Activated CD4-positive, alpha-beta T cell treated with anti-CD3 and anti-CD28 coated beads, Interleukin-2, amount 10 ng/mL, durations not matched to agents 7 days and 5 days (primary cell): ENCODE measurements around the gene HBZ. TPM values are rescaled to one million over a fixed set of nuclear protein-coding genes. Genes with fewer than 3 reads are reported as not detected.

Source experiments
- CTCF ChIA-PET: fragments of 350-600 bp; sonication (Branson Sonifier 250); formaldehyde crosslinking; loops from one replicate; lab custom pipeline; 2021; ENCODE audit warnings: antibody characterized with exemption; lab: Charles Lee
- POLR2A ChIA-PET: fragments of 350-600 bp; sonication (Branson Sonifier 250); formaldehyde crosslinking; loops from one replicate; lab custom pipeline; 2021; ENCODE audit warnings: antibody characterized with exemption; lab: Charles Lee
- DNase-seq: peaks from one replicate; pipeline ENCODE4 v3.0.0-alpha.2; 2020
- H3K27ac Mint-ChIP-seq: one replicate; pipeline ENCODE4 v1.8.0; 2021; ENCODE audit warnings: mild to moderate bottlenecking, moderate library complexity, mixed read lengths
- H3K27me3 Mint-ChIP-seq: one replicate; pipeline ENCODE4 v1.8.0; 2021; ENCODE audit warnings: mixed read lengths
- H3K36me3 Mint-ChIP-seq: one replicate; pipeline ENCODE4 v1.8.0; 2021; ENCODE audit warnings: low read depth, mixed read lengths
- H3K4me1 Mint-ChIP-seq: one replicate; pipeline ENCODE4 v1.8.0; 2021; ENCODE audit warnings: mixed read lengths
- H3K4me3 Mint-ChIP-seq: one replicate; pipeline ENCODE4 v1.8.0; 2021; ENCODE audit warnings: mild to moderate bottlenecking, moderate library complexity, mixed read lengths
- H3K9me3 Mint-ChIP-seq: one replicate; pipeline ENCODE4 v1.8.0; 2021; ENCODE audit warnings: mixed read lengths
- total RNA-seq, 2 experiments: library from RNA; stranded (reverse); gene quantifications; one replicate each; pipeline ENCODE4 v1.2.3, GENCODE V29; 2021

The HBZ gene
- total RNA-seq, 2 experiments from 2014 or later = not detected

GRCh38 chr16:179211-180092 lies 27.0 kb downstream of the HBZ start:
- POLR2A ChIA-PET = no interaction called here
- Mint-ChIP-seq H3K36me3 (no peaks in the 10 kb centered on the region), H3K4me3 (no peak overlapping the region), H3K27me3 (peaks cover 38% of the 10 kb centered on the region), H3K4me1 (peaks cover 14% of the 10 kb centered on the region), H3K27ac (no peak overlapping the region), H3K9me3 (no peaks in the 10 kb centered on the region)
- DNase-seq = no peak
- CTCF ChIA-PET = interaction anchor here (2.4 kb wide), 1 partner anchor 11 kb away, joined by 7 read pairs; no protein-coding TSS in a partner anchor

GRCh38 chr16:180101-180675 lies 27.7 kb downstream of the HBZ start, which contains the start of gene HBQ1:
Gene HBQ1 (plus strand): TSS chr16:180459. CDS start chr16:180487, 28 bp downstream.
- Mint-ChIP-seq H3K4me1 (peaks cover 10% of the 10 kb centered on the region), H3K27me3 (peaks cover 31% of the 10 kb centered on the region), H3K27ac (no peak within 1 kb of the TSS), H3K36me3 (peaks cover 1% of the 10 kb centered on the region), H3K4me3 (no peak within 1 kb of the TSS), H3K9me3 (no peaks in the 10 kb centered on the region)
- DNase-seq = no peak
- POLR2A ChIA-PET = no interaction called here
- CTCF ChIA-PET = interaction anchor here (1.0 to 2.4 kb wide), 2 partner anchors 9 to 12 kb away, joined by 3 to 7 read pairs; no protein-coding TSS in a partner anchor

GRCh38 chr16:180681-181564 lies 28.5 kb downstream of the HBZ start:
- H3K27ac Mint-ChIP-seq = no peak overlapping the region
- ChIA-PET POLR2A (no interaction called here), CTCF (interaction anchor here (0.7 to 2.4 kb wide), 8 partner anchors 10 to 116 kb away, joined by 3 to 9 read pairs (median 5); partner anchors contain the start of gene RHBDF1)
- peaks cover 26% of the 10 kb centered on the region for H3K27me3 Mint-ChIP-seq
- H3K4me1 Mint-ChIP-seq = peaks cover 5% of the 10 kb centered on the region
- peaks cover 2% of the 10 kb centered on the region for H3K36me3 Mint-ChIP-seq
- DNase-seq = peak; percentile 86
- H3K4me3 Mint-ChIP-seq = no peak overlapping the region
- no peaks in the 10 kb centered on the region for H3K9me3 Mint-ChIP-seq

GRCh38 chr16:181565-182021 lies 29.1 kb downstream of the HBZ start:
- ChIA-PET CTCF (interaction anchor here (0.7 to 1.9 kb wide), 6 partner anchors 10 to 116 kb away, joined by 3 to 9 read pairs (median 5); partner anchors contain the start of gene RHBDF1), POLR2A (no interaction called here)
- no peak overlapping the region for H3K4me3 Mint-ChIP-seq
- H3K27me3 Mint-ChIP-seq = peaks cover 26% of the 10 kb centered on the region
- H3K4me1 Mint-ChIP-seq = peaks cover 5% of the 10 kb centered on the region
- no peak overlapping the region for H3K27ac Mint-ChIP-seq
- no peaks in the 10 kb centered on the region for H3K9me3 Mint-ChIP-seq
- no peak for DNase-seq
- H3K36me3 Mint-ChIP-seq = peaks cover 2% of the 10 kb centered on the region

- POLR2A ChIA-PET = no interaction called here
Measured at GRCh38 chr16:183005-183404, 30.6 kb downstream of the HBZ start.

GRCh38 chr16:185213-185612 lies 32.8 kb downstream of the HBZ start:
- DNase-seq = no peak
- no peaks in the 10 kb centered on the region for H3K27me3 Mint-ChIP-seq
- POLR2A ChIA-PET = no interaction called here
- H3K4me3 Mint-ChIP-seq = no peak overlapping the region
- H3K9me3 Mint-ChIP-seq = no peaks in the 10 kb centered on the region
- peaks cover 9% of the 10 kb centered on the region for H3K4me1 Mint-ChIP-seq
- CTCF ChIA-PET = no interaction called here
- no peak overlapping the region for H3K27ac Mint-ChIP-seq
- peaks cover 17% of the 10 kb centered on the region for H3K36me3 Mint-ChIP-seq

More at GRCh38 chr16:183005-183404, 30.6 kb downstream of the HBZ start:
- Mint-ChIP-seq H3K27me3 (peaks cover 17% of the 10 kb centered on the region), H3K27ac (no peak overlapping the region), H3K36me3 (peaks cover 2% of the 10 kb centered on the region), H3K9me3 (no peaks in the 10 kb centered on the region), H3K4me1 (peaks cover 5% of the 10 kb centered on the region), H3K4me3 (no peak overlapping the region)
- DNase-seq = no peak
- CTCF ChIA-PET = interaction anchor here (0.6 to 1.9 kb wide), 2 partner anchors 76 to 86 kb away, joined by 3 to 7 read pairs; no protein-coding TSS in a partner anchor

- Mint-ChIP-seq H3K9me3 (no peaks in the 10 kb centered on the region), H3K27ac (peak overlapping the region; percentile 36), H3K36me3 (peaks cover 19% of the 10 kb centered on the region), H3K4me3 (no peak overlapping the region), H3K4me1 (peaks cover 9% of the 10 kb centered on the region), H3K27me3 (no peaks in the 10 kb centered on the region)
- CTCF ChIA-PET = no interaction called here
- POLR2A ChIA-PET = no interaction called here
- DNase-seq = no peak
Measured at GRCh38 chr16:185691-186090, 33.2 kb downstream of the HBZ start.

- ChIA-PET POLR2A (no interaction called here), CTCF (no interaction called here)
- DNase-seq = no peak
- Mint-ChIP-seq H3K9me3 (no peaks in the 10 kb centered on the region), H3K4me3 (no peak overlapping the region), H3K27ac (no peak overlapping the region), H3K27me3 (no peaks in the 10 kb centered on the region), H3K36me3 (peaks cover 27% of the 10 kb centered on the region), H3K4me1 (peaks cover 5% of the 10 kb centered on the region)
Measured at GRCh38 chr16:187330-187729, 34.9 kb downstream of the HBZ start.

- H3K9me3 Mint-ChIP-seq = no peaks in the 10 kb centered on the region
- no peak overlapping the region for H3K4me3 Mint-ChIP-seq
- H3K4me1 Mint-ChIP-seq = peaks cover 5% of the 10 kb centered on the region
- H3K36me3 Mint-ChIP-seq = peaks cover 30% of the 10 kb centered on the region
- ChIA-PET POLR2A (no interaction called here), CTCF (interaction anchor here (0.7 to 1.1 kb wide), 2 partner anchors 24 to 1409 kb away, joined by 3 read pairs; no protein-coding TSS in a partner anchor)
- DNase-seq = peak; percentile 57
- no peaks in the 10 kb centered on the region for H3K27me3 Mint-ChIP-seq
- no peak overlapping the region for H3K27ac Mint-ChIP-seq
Measured at GRCh38 chr16:188674-189073, 36.2 kb downstream of the HBZ start.

GRCh38 chr16:189604-190186 lies 37.3 kb downstream of the HBZ start:
- H3K9me3 Mint-ChIP-seq = no peaks in the 10 kb centered on the region
- no peak for DNase-seq
- no peak overlapping the region for H3K27ac Mint-ChIP-seq
- H3K4me1 Mint-ChIP-seq = peaks cover 5% of the 10 kb centered on the region
- H3K4me3 Mint-ChIP-seq = no peak overlapping the region
- peaks cover 30% of the 10 kb centered on the region for H3K36me3 Mint-ChIP-seq
- POLR2A ChIA-PET = no interaction called here
- H3K27me3 Mint-ChIP-seq = no peaks in the 10 kb centered on the region
- CTCF ChIA-PET = interaction anchor here (1.1 kb wide), 1 partner anchor 23 kb away, joined by 3 read pairs; no protein-coding TSS in a partner anchor

GRCh38 chr16:191831-192230 lies 39.4 kb downstream of the HBZ start:
- H3K27ac Mint-ChIP-seq = no peak overlapping the region
- CTCF ChIA-PET = no interaction called here

GRCh38 chr16:192686-193085 lies 40.2 kb downstream of the HBZ start:
- Mint-ChIP-seq H3K27me3 (no peaks in the 10 kb centered on the region), H3K4me3 (no peak overlapping the region), H3K36me3 (peaks cover 36% of the 10 kb centered on the region), H3K27ac (no peak overlapping the region), H3K4me1 (peaks cover 5% of the 10 kb centered on the region), H3K9me3 (no peaks in the 10 kb centered on the region)
- ChIA-PET POLR2A (no interaction called here), CTCF (interaction anchor here (0.6 to 1.3 kb wide), 2 partner anchors 96 to 127 kb away, joined by 3 to 4 read pairs; no protein-coding TSS in a partner anchor)
- DNase-seq = no peak

More at GRCh38 chr16:191831-192230, 39.4 kb downstream of the HBZ start:
- Mint-ChIP-seq H3K27me3 (no peaks in the 10 kb centered on the region), H3K36me3 (peaks cover 32% of the 10 kb centered on the region), H3K9me3 (no peaks in the 10 kb centered on the region), H3K4me3 (no peak overlapping the region), H3K4me1 (peaks cover 5% of the 10 kb centered on the region)
- DNase-seq = no peak
- POLR2A ChIA-PET = no interaction called here
